Measurements from ENCODE around the gene DPYSL5. TPM values are rescaled to one million over a fixed set of nuclear protein-coding genes. Genes with fewer than 3 reads are reported as not detected.

DPYSL5 gene
- total RNA-seq, 2 experiments from 2014 or later, result not detected

- H3K36me3 Mint-ChIP-seq (ENCODE audit: low read depth), result no peaks in the 10 kb centered on the region
- no peak for TF ChIP-seq CTCF (IDR thresholded peaks at IDR 0.05)
- ChIA-PET CTCF (interaction anchor here (0.9 to 3.2 kb wide), 3 partner anchors 9 to 22 kb away, joined by 3 to 10 read pairs (median 4); no protein-coding TSS in a partner anchor), POLR2A (no interaction called here)
- no peak overlapping the region for H3K4me3 ChIP-seq (ENCODE audit: low read length)
- no peak overlapping the region for H3K4me3 Mint-ChIP-seq
- H3K27ac Mint-ChIP-seq, result no peak overlapping the region
- H3K4me1 Mint-ChIP-seq (ENCODE audit: low read depth), result no peaks in the 10 kb centered on the region
- H3K9me3 ChIP-seq (ENCODE audit: control insufficient read depth in 1 of 2, insufficient read depth in 1 of 2, low read length in 2 of 2), result no peaks in the 10 kb centered on the region
- intact Hi-C loops (cut with DNase I, micrococcal nuclease), result no loop called here
- H3K4me1 ChIP-seq (ENCODE audit: insufficient read depth, low read length), result no peaks in the 10 kb centered on the region
- no peaks in the 10 kb centered on the region for H3K9me3 Mint-ChIP-seq
- peaks cover 14% of the 10 kb centered on the region for H3K27me3 Mint-ChIP-seq
- DNase-seq (no peak), ATAC-seq (ENCODE audit: poor library complexity) (no peak)
- no peak overlapping the region for H3K27ac ChIP-seq (ENCODE audit: low read depth in 1 of 2, low read length in 2 of 2)
- no peaks in the 10 kb centered on the region for H3K36me3 ChIP-seq (ENCODE audit: insufficient read depth, low read length)
- no peaks in the 10 kb centered on the region for H3K27me3 ChIP-seq (ENCODE audit: control insufficient read depth in 1 of 2, insufficient read depth in 2 of 2, low read length in 2 of 2)
Observed at GRCh38 chr2:26994983-26995382, 147.1 kb downstream of the DPYSL5 start.

GRCh38 chr2:26997394-26997793 lies 149.5 kb downstream of the DPYSL5 start:
- intact Hi-C loops (cut with DNase I, micrococcal nuclease), result no loop called here
- H3K4me1 Mint-ChIP-seq (ENCODE audit: low read depth), result no peaks in the 10 kb centered on the region
- no peak for ATAC-seq (ENCODE audit: poor library complexity)
- Histone ChIP-seq H3K27me3 (ENCODE audit: control insufficient read depth in 1 of 2, insufficient read depth in 2 of 2, low read length in 2 of 2) (no peaks in the 10 kb centered on the region), H3K4me1 (ENCODE audit: insufficient read depth, low read length) (no peaks in the 10 kb centered on the region), H3K9me3 (ENCODE audit: control insufficient read depth in 1 of 2, insufficient read depth in 1 of 2, low read length in 2 of 2) (no peaks in the 10 kb centered on the region), H3K4me3 (ENCODE audit: low read length) (no peak overlapping the region), H3K36me3 (ENCODE audit: insufficient read depth, low read length) (no peaks in the 10 kb centered on the region), H3K27ac (ENCODE audit: low read depth in 1 of 2, low read length in 2 of 2) (no peak overlapping the region)
- peaks cover 18% of the 10 kb centered on the region for H3K27me3 Mint-ChIP-seq
- H3K4me3 Mint-ChIP-seq, result no peak overlapping the region
- no peak overlapping the region for H3K27ac Mint-ChIP-seq
- H3K36me3 Mint-ChIP-seq (ENCODE audit: low read depth), result no peaks in the 10 kb centered on the region
- H3K9me3 Mint-ChIP-seq, result no peaks in the 10 kb centered on the region
- no peak for DNase-seq
- CTCF ChIA-PET, result interaction anchor here (0.5 kb wide), 1 partner anchor 1171 kb away, joined by 3 read pairs; no protein-coding TSS in a partner anchor
- TF ChIP-seq CTCF (IDR thresholded peaks at IDR 0.05), result no peak
- POLR2A ChIA-PET, result no interaction called here

- Mint-ChIP-seq H3K4me3 (no peak overlapping the region), H3K27ac (no peak overlapping the region), H3K9me3 (no peaks in the 10 kb centered on the region), H3K4me1 (ENCODE audit: low read depth) (no peaks in the 10 kb centered on the region), H3K27me3 (peaks cover 18% of the 10 kb centered on the region), H3K36me3 (ENCODE audit: low read depth) (no peaks in the 10 kb centered on the region)
- Histone ChIP-seq H3K9me3 (ENCODE audit: control insufficient read depth in 1 of 2, insufficient read depth in 1 of 2, low read length in 2 of 2) (no peaks in the 10 kb centered on the region), H3K27me3 (ENCODE audit: control insufficient read depth in 1 of 2, insufficient read depth in 2 of 2, low read length in 2 of 2) (no peaks in the 10 kb centered on the region), H3K27ac (ENCODE audit: low read depth in 1 of 2, low read length in 2 of 2) (no peak overlapping the region), H3K4me1 (ENCODE audit: insufficient read depth, low read length) (no peaks in the 10 kb centered on the region), H3K36me3 (ENCODE audit: insufficient read depth, low read length) (no peaks in the 10 kb centered on the region), H3K4me3 (ENCODE audit: low read length) (no peak overlapping the region)
- CTCF ChIA-PET, result no interaction called here
- DNase-seq (no peak), ATAC-seq (ENCODE audit: poor library complexity) (no peak)
- POLR2A ChIA-PET, result no interaction called here
- intact Hi-C loops (cut with DNase I, micrococcal nuclease), result no loop called here
- TF ChIP-seq CTCF (IDR thresholded peaks at IDR 0.05), result no peak
Observed at GRCh38 chr2:26998323-26998722, 150.4 kb downstream of the DPYSL5 start.

Other genes with a start within 250 kb of the DPYSL5 start
- not detected for gene CIB4, start 206.8 kb upstream of the DPYSL5 start, total RNA-seq
- not detected for gene KCNK3, start 155.4 kb upstream of the DPYSL5 start, total RNA-seq
- 10 to 100 TPM; 32.0 to 34.2 TPM for gene SLC35F6, start 83.8 kb upstream of the DPYSL5 start, total RNA-seq
- 1 to 10 TPM; 1.0 to 1.1 TPM for gene CENPA, start 62.1 kb upstream of the DPYSL5 start, total RNA-seq
- 1 to 10 TPM; 3.4 to 4.5 TPM for gene MAPRE3, start 122.5 kb downstream of the DPYSL5 start, total RNA-seq
- gene TMEM214, start 184.8 kb downstream of the DPYSL5 start, total RNA-seq, result 10 to 100 TPM; 22.0 to 24.6 TPM
- 10 to 100 TPM; 10.8 to 11.6 TPM for gene AGBL5, start 203.5 kb downstream of the DPYSL5 start, total RNA-seq
- gene OST4, start 223.5 kb downstream of the DPYSL5 start, total RNA-seq, result 100 to 1,000 TPM; 232 to 254 TPM
- under 1 TPM; 0.14 to 0.25 TPM for gene EMILIN1, start 230.5 kb downstream of the DPYSL5 start, total RNA-seq
- 1 to 10 TPM; 4.7 TPM for gene KHK, start 238.6 kb downstream of the DPYSL5 start, total RNA-seq